Osteocyte (in vitro differentiated cells): Measurements from ENCODE around the gene BCL2. TPM values are rescaled to one million over a fixed set of nuclear protein-coding genes. Genes with fewer than 3 reads are reported as not detected.
A peak's percentile ranks its signal among the peaks of the same experiment; 100 is the strongest.

ENCODE experiments used
- DNase-seq: peaks from one replicate; pipeline ENCODE4 v3.0.0; 2021; ENCODE audit warnings: mixed read lengths; ENCODE audit not compliant: unreplicated experiment; ENCODE audit errors: extremely low spot score
- H3K27ac Mint-ChIP-seq: one replicate; pipeline ENCODE4 v1.8.0; 2021; ENCODE audit warnings: mild to moderate bottlenecking, mixed read lengths; ENCODE audit not compliant: unreplicated experiment
- H3K27me3 Mint-ChIP-seq: one replicate; pipeline ENCODE4 v1.8.0; 2021; ENCODE audit warnings: mixed read lengths; ENCODE audit not compliant: unreplicated experiment
- H3K36me3 Mint-ChIP-seq: one replicate; pipeline ENCODE4 v1.8.0; 2021; ENCODE audit warnings: mixed read lengths; ENCODE audit not compliant: unreplicated experiment
- H3K4me1 Mint-ChIP-seq: one replicate; pipeline ENCODE4 v1.8.0; 2021; ENCODE audit warnings: mixed read lengths; ENCODE audit not compliant: unreplicated experiment
- H3K4me3 Mint-ChIP-seq: one replicate; pipeline ENCODE4 v1.8.0; 2021; ENCODE audit warnings: mild to moderate bottlenecking, moderate library complexity, mixed read lengths; ENCODE audit not compliant: unreplicated experiment
- H3K9me3 Mint-ChIP-seq: one replicate; pipeline ENCODE4 v1.8.0; 2021; ENCODE audit warnings: mixed read lengths; ENCODE audit not compliant: unreplicated experiment
- CTCF ChIP-seq: fragments of 200-600 bp; sonication (generic); IDR thresholded peaks from 2 replicates; pipeline ENCODE4 v1.5.0; 2021; ENCODE audit warnings: antibody characterized with exemption, mild to moderate bottlenecking, moderate library complexity
- total RNA-seq: library from RNA; stranded (reverse); gene quantifications from 2 replicates; pipeline ENCODE4 v1.2.1, GENCODE V29; 2021

Gene BCL2
- total RNA-seq, 1 donor from 2014 or later: 3.2 TPM

- Mint-ChIP-seq H3K4me1 (peaks cover 2% of the 10 kb centered on the region), H3K27me3 (peaks cover 36% of the 10 kb centered on the region), H3K27ac (no peak overlapping the region), H3K9me3 (no peaks in the 10 kb centered on the region), H3K36me3 (no peaks in the 10 kb centered on the region), H3K4me3 (no peak overlapping the region)
- no peak for DNase-seq
- TF ChIP-seq CTCF: no peak
Measured at GRCh38 chr18:63090334-63090733, 229.2 kb downstream of the BCL2 start.

GRCh38 chr18:63089041-63089440 is 230.5 kb downstream of the BCL2 start:
- Mint-ChIP-seq H3K4me3 (no peak overlapping the region), H3K36me3 (no peaks in the 10 kb centered on the region), H3K27ac (no peak overlapping the region), H3K9me3 (no peaks in the 10 kb centered on the region), H3K27me3 (peaks cover 29% of the 10 kb centered on the region), H3K4me1 (peaks cover 2% of the 10 kb centered on the region)
- TF ChIP-seq CTCF: no peak
- no peak for DNase-seq

GRCh38 chr18:63088262-63088661 is 231.3 kb downstream of the BCL2 start:
- peaks cover 2% of the 10 kb centered on the region for H3K4me1 Mint-ChIP-seq
- peaks cover 23% of the 10 kb centered on the region for H3K27me3 Mint-ChIP-seq
- no peak for DNase-seq
- H3K36me3 Mint-ChIP-seq: no peaks in the 10 kb centered on the region
- TF ChIP-seq CTCF: no peak
- no peak overlapping the region for H3K27ac Mint-ChIP-seq
- H3K4me3 Mint-ChIP-seq: no peak overlapping the region
- H3K9me3 Mint-ChIP-seq: no peaks in the 10 kb centered on the region

- no peak overlapping the region for H3K27ac Mint-ChIP-seq
- H3K9me3 Mint-ChIP-seq: no peaks in the 10 kb centered on the region
- no peak overlapping the region for H3K4me3 Mint-ChIP-seq
- peaks cover 2% of the 10 kb centered on the region for H3K4me1 Mint-ChIP-seq
- H3K27me3 Mint-ChIP-seq: peaks cover 22% of the 10 kb centered on the region
- peak; percentile 44 for DNase-seq
- H3K36me3 Mint-ChIP-seq: no peaks in the 10 kb centered on the region
- no peak for TF ChIP-seq CTCF
Measured at GRCh38 chr18:63087421-63088230, 231.9 kb downstream of the BCL2 start.

GRCh38 chr18:63085611-63086010 is 234.0 kb downstream of the BCL2 start:
- Mint-ChIP-seq H3K27ac (no peak overlapping the region), H3K9me3 (no peaks in the 10 kb centered on the region), H3K4me1 (peaks cover 2% of the 10 kb centered on the region), H3K27me3 (peaks cover 22% of the 10 kb centered on the region), H3K4me3 (no peak overlapping the region), H3K36me3 (no peaks in the 10 kb centered on the region)
- TF ChIP-seq CTCF: no peak
- peak; percentile 44 for DNase-seq
